HG03196 (cell line): ENCODE measurements around the gene MYO10.
"Not testable (repeated sequence)": the region's sequence is repeated elsewhere in the genome, so short reads cannot be mapped to it uniquely, and the experiment has no call there.

Experiments used
- ATAC-seq: cut with Tn5 transposase; IDR thresholded peaks from one replicate; pipeline ENCODE4 v1.9.1; 2021; ENCODE audit not compliant: unreplicated experiment

MYO10 gene

GRCh38 chr5:16754601-16755000 lies 181.5 kb downstream of the MYO10 start:
- no peak for ATAC-seq

- ATAC-seq: no peak
These were observed 182.0 kb downstream of the MYO10 start for GRCh38 chr5:16754086-16754485.

- ATAC-seq: no peak
These were observed 185.6 kb downstream of the MYO10 start for GRCh38 chr5:16750445-16750844.

- no peak for ATAC-seq
These were observed 186.5 kb downstream of the MYO10 start for GRCh38 chr5:16749626-16750025.

- ATAC-seq: no peak
These were observed 191.8 kb downstream of the MYO10 start for GRCh38 chr5:16744164-16744880.

GRCh38 chr5:16742938-16743337 lies 193.2 kb downstream of the MYO10 start:
- ATAC-seq: no peak

GRCh38 chr5:16740811-16741392 lies 195.2 kb downstream of the MYO10 start:
- no peak for ATAC-seq

- no peak for ATAC-seq
These were observed 195.8 kb downstream of the MYO10 start for GRCh38 chr5:16740066-16740810.

GRCh38 chr5:16738393-16738792 lies 197.7 kb downstream of the MYO10 start:
- not testable (repeated sequence) for ATAC-seq

GRCh38 chr5:16737620-16738364 lies 198.3 kb downstream of the MYO10 start:
- no peak for ATAC-seq

- ATAC-seq: no peak
These were observed 198.9 kb downstream of the MYO10 start for GRCh38 chr5:16737209-16737608.

- no peak for ATAC-seq
These were observed 199.7 kb downstream of the MYO10 start for GRCh38 chr5:16736158-16736995.

- ATAC-seq: no peak
These were observed 200.7 kb downstream of the MYO10 start for GRCh38 chr5:16735101-16736060.

- ATAC-seq: no peak
These were observed 202.6 kb downstream of the MYO10 start for GRCh38 chr5:16733331-16734006.

- no peak for ATAC-seq
These were observed 203.7 kb downstream of the MYO10 start for GRCh38 chr5:16732356-16732755.

GRCh38 chr5:16727755-16728325 lies 208.2 kb downstream of the MYO10 start:
- no peak for ATAC-seq

- ATAC-seq: no peak
These were observed 209.5 kb downstream of the MYO10 start for GRCh38 chr5:16726538-16726946.

GRCh38 chr5:16725575-16725974 lies 210.5 kb downstream of the MYO10 start:
- ATAC-seq: no peak
